ENCODE data around the gene RPS4Y1. TPM values are rescaled to one million over a fixed set of nuclear protein-coding genes. Genes with fewer than 3 reads are reported as not detected.
"Not testable (repeated sequence)": the region's sequence is repeated elsewhere in the genome, so short reads cannot be mapped to it uniquely, and the experiment has no call there.

Gene RPS4Y1
- total RNA-seq: not detected

DNA sequence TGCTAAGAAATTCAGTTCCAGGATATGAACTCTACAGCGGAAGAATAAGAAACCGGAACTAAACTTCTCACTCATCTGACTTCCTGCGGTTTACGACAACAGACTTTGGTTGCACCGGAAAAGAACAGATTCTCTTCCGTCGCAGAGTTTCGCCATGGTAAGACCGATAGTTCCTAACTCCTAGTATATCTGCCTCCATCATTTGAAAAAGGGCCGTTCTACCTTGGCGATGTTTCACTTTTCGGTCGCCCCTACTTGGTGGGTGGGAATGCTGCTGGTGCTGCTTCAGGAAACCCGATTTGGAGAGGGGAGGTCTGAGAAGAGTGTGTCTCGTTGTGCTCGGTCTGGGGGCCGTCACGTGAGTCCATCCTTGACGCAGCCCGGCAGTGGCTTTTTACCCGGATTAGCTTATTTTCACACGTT is at the start of gene RPS4Y1:
Gene RPS4Y1 (plus strand): TSS at position 132 of the 423 bp plus-strand sequence. CDS start 23 bp downstream, at position 155.
- no peak for DNase-seq (ENCODE audit: low spot score)

DNA sequence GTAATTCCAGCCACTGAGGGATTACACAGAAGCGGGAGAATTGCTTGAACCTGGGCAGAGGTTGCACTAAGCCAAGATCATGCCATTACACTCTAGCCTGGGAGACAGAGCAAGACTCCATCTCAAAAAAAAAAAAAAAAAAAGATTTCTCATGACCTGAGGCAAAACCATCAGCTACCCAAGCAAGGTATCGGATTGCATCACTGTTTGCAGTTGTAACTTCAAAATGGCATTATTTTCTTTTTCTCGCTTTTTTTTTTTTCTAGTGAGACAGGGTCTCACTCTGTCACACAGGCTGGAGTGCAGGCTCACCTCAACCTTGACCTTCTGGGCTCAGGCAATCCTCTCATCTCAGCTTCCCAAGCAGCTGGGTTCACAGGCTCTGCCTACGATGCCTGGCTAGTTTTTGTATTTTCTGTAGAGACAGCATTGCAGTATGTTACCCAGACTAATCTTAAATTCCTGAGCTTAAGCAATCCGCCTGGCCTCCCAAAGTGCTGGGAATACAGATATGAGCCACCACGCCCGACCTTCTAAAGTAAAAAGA is 44.4 kb upstream of the RPS4Y1 start:
- no peak for DNase-seq (ENCODE audit: low spot score)

DNA sequence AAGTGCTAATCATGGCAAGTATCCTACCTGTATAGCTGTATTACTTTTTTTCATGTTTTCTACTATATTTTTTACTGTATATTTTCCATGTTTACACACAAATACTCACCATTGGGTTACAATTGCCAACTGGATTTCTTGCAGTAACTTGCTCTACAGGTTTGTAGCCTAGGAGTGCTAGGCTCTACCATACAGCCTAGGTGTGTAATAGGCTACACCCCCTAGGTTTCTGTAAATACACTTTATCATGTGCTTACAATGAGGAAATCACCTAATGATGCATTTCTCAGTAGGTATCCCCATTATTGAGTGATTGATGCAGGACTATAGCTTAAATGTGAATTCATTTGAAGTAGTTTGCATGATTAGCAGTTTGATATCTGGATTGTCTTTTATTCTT is 43.4 kb upstream of the RPS4Y1 start:
- DNase-seq (ENCODE audit: low spot score): no peak

DNA sequence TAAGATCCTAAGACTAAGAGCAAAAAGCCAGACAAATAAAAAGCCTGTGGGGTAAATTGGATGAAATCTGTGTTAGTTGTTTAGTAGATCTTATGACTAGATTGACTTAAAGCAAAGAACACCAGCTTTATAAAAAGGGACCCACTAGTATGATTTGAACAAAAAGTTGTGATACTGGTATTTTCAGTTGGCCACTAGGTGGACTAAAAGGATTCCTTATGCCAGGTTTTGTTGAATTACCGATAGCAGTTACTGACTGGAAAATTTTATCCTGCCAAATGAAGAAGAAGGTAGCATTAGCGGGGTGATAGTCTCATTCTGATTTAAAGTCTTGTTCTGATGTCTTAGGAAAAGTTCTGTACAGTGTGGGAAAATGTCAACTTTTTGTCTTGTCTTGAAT is 41.2 kb upstream of the RPS4Y1 start:
- no peak for DNase-seq (ENCODE audit: low spot score)

DNA sequence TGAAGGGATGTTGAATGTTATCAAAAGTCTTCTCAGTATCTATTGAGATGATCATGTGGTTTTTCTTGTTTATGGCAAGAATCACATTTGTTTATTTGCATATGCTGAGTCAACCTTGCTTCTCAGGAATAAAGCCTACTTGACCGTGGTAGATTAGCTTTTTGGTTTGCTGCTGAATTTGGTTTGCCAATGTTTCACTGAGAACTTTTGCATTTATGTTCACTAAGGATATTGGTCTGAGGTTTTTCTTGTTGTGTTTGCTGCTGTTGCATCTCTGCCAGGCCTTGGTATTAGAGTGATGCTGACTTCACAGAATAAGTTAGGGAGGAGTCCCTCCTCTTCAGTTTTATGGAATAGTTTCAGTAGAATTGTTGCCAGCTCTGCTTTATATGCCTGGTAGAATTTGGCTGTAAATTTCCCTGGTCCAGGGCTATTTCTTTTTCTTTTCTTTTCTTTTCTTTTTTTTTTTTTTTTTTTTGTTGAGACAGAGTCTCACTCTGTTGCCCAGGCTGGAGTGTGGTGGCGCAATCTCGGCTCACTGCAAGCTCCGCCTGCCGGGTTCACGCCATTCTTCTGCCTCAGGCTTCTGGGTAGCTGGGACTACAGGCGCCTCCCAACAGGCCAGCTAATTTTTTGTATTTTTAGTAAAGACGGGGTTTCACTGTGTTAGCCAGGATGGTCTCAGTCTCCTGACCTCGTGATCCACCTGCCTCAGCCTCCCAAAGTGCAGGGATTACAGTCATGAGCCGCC is 24.1 kb upstream of the RPS4Y1 start:
- DNase-seq (ENCODE audit: low spot score): not testable (repeated sequence)

DNA sequence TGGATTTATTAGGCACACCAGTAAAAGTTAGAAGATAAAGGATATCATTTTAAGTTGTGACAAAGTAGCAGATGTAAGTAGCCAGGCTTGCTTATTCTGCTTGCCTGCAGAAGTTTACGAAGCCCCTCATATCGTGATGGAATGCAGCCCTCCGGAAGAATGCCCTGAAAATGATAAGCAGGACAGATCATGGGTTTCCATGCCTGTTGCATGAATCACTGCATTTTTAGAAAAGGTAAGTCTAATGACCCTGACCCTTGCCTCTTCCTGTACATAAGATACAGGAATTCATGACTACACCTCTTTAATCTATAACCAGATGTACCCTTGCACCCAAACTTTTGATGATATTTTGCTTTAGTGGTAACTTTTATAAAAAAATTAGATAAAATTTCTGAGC is 16.9 kb upstream of the RPS4Y1 start:
- DNase-seq (ENCODE audit: low spot score): no peak

DNA sequence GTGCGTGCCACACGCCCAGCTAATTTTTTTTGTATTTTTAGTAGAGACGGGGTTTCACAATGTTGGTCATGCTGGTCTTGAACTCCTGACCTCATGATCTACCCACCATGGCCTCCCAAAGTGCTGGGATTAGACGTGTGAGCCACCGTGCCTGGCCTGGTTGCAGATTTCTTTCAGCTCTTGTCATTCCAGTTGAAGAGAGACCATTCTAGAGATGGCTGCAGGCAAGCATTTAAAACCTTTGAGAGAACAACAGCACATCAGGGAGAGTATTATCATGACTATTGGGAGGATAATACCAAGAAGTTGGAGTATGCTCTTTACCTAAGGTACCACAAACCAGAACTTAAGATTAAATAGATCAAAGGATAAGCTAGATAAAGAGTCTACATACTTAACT is 12.9 kb upstream of the RPS4Y1 start:
- DNase-seq (ENCODE audit: low spot score): no peak

DNA sequence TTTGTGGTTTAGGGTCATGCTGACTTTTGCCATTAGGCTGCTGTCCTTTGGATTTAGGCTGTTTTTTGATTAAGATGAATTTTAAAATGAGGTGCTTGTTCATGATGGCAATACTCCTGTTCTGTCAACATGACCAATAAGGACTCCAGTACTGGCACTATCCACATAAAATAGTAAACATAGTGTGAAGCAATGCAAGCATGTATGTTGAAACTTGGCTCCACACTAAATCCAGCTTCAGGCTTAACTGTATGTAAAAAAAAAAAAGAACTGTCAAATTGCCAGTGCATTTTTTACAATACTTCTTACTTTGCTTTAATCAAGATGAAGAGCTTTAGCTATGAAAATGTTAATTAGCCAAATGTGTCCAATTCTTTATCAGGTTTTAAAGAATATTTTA is 6.2 kb upstream of the RPS4Y1 start:
- no peak for DNase-seq (ENCODE audit: low spot score)

DNA sequence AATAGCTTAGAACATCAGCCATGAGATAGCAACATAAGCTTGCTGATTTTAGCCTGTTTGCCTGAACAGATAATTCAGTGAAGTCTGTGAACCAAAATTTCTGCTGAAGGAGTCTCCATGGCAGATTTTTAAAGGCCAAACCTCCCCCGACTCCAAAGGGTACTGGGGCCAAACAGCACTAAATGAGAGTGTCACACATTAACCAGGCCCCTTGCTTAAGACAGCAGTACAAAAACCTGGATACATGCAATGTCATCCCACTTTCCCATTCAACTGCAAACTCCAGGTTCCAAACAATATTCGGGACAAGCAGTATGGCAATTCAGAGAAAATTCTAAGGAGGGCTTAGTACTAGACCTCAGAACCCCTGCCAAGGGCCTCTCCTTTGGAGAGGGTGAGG is 4.3 kb upstream of the RPS4Y1 start:
- no peak for DNase-seq (ENCODE audit: low spot score)

DNA sequence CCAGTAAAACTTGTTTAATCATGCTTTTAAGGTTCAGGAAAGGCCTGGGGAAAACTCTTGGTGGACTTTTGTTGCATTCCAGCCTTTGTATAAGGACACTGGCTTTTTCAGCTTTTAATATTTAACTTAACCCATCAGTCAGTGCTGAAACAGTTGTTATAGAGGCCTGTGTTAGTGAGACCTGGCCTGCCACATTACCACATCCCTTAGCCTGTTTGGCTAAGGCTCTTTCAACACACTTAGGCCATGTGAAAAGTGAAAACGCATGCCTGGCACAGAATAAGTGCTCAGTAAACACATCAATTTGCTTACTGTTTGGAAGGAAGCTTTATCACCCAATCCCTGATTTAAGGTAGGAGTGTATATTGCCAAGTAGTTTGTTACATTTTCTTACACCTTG is 3.5 kb upstream of the RPS4Y1 start:
- DNase-seq (ENCODE audit: low spot score): no peak

DNA sequence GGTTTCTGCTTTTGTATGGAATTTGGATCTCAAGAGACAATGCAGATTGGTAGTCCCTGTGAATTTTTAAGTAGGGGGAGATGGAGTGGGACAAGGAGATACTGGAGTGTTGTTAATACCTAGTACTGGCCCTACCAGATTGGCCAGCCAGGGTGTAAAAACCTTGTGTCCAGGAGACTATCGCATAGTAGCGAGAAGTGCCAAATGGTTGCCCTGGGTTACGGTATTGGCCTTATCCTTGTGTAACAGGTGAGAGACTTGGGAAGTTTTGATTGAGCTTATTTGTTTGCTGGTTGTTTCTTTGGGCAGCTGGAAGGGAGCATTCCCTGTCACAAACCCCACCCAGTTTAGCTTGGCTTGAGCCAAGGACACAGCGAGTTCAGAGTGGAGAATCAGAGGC is 5.4 kb downstream of the RPS4Y1 start:
- DNase-seq (ENCODE audit: low spot score): no peak

DNA sequence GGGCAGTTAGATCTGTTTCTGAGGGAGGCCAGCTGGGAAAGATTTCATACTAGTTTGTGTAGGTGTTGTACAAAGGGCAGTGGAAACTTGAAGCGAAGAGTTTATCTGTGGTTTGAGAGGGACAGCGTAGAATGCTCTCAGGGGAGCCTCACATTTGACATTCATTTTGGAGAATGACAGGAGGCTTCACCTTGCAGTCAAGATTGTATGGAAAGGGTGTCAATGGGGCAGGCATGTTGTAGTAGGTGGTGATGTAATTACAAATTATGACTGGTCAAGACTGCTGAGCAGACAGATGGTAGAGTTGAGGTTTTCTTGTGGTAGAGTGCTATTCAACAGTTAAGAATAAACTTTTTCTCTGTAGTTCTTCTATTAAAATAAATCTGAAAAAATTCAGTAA is 7.0 kb downstream of the RPS4Y1 start:
- no peak for DNase-seq (ENCODE audit: low spot score)

DNA sequence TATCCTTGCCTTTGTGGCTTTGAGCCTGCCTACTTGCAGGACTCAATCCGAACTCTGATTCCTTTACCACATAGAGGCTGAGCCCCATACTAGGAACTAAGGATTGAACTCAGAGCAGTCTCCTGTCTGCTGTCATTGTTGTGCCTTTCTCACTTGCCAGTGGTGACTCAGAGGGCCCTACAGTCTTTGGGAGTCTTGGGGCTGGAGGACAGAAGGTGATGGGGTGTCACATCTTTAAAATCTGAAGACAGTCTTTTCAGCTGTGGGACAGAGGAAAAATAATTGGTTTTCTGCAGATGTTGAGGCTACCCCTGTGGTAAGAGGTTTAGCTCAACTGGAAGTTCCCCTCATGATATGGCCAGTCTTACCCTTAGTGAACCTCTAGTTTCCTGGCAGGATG is 8.0 kb downstream of the RPS4Y1 start:
- no peak for DNase-seq (ENCODE audit: low spot score)

DNA sequence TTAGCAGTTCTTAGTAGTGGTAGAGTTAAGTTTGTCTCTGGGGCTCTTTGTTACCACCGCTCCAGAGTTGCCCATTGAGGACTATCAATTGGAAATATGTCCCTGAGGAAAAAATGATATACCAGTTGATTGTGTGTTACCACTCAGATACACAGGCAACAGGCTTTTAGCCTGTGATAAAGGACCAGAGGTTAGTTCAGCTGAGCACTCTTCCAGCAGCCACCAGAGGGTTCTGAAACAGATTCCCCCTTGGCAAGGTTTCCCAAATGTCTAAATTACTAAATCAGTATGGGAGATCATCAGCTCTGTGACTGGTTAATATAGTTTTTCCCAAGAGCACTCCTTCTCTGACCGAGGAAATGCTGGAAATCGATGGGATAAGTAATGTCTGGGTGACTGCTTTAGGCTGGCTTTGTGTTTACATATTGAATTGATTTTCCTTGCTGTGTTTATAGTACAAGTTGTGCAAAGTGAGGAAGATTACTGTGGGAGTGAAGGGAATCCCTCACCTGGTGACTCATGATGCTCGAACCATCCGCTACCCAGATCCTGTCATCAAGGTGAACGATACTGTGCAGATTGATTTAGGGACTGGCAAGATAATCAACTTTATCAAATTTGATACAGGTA is 12.9 kb downstream of the RPS4Y1 start:
- no peak for DNase-seq (ENCODE audit: low spot score)

DNA sequence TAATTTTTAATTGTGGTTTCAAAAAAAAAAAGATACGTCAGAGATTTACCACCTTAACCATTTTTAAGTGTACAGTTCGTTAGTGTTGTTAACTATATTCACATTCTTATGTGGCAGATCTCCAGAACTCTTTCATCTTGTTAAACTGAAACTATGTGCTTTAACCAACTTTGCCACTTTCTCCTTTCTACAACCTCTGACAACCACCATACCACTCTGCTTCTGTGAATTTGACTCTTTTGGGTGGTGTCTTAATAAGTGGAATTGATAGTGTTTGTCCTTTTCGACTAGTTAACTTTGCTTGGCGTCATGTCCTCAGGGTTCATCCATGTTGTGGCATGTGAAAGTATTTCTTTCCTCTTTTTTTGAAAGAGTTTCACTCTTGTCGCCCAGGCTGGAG is 15.7 kb downstream of the RPS4Y1 start:
- DNase-seq (ENCODE audit: low spot score): no peak

DNA sequence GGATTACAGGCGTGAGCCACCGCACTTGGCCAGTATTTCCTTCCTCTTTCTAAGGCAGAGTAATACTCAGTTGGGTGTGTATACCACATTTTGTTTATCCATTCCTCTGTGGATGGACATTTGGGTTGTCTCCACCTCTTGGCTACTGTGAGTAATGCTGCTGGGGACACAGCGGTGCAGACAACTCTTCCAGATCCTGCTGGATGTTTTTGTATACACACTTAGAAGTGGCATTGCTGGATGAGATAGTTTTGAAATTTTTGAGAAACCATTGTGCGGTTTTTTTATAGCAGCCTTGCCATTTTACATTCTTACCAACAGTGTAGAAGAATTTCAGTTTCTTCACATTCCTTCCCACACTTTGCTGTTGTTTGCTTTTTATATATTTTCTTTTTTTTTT is 16.3 kb downstream of the RPS4Y1 start:
- DNase-seq (ENCODE audit: low spot score): no peak

DNA sequence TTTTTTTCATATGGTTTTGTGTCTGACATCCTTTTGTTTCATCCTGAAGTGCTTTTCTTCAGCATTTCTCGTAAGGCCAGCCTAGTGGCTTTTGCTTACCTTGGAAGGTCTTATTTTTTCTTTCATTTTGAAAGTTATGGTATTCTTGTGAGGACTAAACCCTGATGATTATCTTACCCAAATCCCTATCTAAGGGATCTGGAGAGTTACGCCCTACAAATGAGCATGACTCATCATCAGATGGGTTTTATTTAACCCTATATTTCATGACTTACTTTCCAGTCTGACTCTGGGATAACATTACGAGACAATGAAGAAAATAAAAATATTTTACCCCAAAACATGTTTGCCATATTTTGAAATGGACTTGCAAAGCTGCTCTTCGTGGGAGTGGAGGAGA is 18.4 kb downstream of the RPS4Y1 start:
- DNase-seq (ENCODE audit: low spot score): no peak

DNA sequence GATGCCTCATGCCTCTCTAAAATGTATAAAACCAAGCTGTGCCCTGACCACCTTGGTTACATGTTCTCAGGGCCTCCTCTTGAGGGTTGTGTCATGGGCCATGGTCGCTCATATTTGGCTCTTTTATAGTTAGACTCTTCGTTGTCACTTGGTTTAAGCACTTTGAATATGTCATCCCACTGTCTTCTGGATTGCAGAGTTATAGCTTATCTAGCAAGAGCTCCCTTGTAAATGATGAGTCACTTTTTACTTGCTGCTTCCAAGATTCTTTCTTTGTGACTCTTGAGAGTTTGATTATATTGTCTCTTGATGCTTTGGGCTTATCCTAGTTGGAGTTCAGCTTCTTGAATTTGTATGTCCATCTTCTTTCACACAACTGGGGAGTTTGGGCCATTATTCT is 19.1 kb downstream of the RPS4Y1 start:
- no peak for DNase-seq (ENCODE audit: low spot score)

DNA sequence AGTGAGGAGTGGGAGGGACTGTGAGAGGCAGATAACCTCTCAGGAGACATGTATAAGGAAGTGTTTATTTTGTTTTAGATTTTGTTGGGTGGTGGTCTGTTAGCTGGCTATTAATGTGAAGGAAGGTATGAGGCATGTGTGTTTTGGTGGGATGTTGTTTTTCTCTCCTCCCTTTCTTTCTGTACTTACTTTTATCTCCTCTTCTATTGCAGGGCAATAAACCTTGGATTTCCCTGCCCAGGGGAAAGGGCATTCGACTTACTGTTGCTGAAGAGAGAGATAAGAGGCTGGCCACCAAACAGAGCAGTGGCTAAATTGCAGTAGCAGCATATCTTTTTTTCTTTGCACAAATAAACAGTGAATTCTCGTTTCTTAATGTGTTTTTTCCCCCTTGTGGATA is 25.2 kb downstream of the RPS4Y1 start:
- no peak for DNase-seq (ENCODE audit: low spot score)

DNA sequence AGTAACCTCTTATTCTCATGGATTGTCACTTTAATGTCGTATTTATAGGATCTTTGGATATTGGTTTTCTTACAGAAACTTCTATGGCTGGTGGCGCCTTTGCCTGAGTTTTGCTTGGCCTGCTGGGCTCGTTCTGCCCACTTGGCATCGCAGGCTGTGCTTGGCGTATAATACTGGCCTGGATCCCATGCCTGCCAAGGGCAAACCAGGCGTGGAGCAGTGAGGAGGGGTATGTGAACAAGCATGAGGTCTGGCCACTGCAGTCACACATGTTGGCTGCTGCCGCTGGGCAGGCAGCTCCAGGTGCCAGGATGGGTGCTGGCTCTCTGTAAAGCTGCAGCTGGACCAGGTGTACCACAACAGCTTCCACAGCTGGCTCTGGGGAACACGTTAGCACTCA is 26.1 kb downstream of the RPS4Y1 start:
- DNase-seq (ENCODE audit: low spot score): no peak

DNA sequence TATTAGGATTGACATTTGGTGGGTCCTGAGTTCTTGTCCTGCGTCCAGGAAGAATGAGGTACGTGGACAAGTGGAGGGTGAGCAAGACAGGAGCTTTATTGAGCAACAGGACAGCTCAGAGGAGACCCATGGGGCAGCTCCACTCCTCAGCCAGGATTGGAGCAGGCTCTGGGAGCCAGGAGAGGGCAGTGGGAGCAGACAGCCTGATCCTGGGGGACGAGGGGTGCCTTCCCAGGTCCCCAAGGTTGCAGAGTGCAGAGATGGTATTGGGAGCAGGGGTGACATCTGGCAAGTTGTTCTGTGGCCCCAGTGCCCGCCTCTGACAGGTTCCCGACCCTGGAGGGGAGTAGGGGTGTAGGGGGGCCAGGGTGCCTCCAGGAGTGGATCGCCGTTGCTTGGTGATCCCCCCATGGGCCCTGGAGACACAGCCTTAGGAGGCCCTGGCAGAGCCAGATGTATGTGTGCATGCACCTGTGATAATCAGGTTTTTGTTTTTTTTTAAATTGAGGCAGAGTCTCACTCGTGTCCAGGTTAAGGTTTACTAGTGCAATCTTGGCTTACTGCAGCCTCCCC is 26.7 kb downstream of the RPS4Y1 start:
- DNase-seq (ENCODE audit: low spot score): no peak

DNA sequence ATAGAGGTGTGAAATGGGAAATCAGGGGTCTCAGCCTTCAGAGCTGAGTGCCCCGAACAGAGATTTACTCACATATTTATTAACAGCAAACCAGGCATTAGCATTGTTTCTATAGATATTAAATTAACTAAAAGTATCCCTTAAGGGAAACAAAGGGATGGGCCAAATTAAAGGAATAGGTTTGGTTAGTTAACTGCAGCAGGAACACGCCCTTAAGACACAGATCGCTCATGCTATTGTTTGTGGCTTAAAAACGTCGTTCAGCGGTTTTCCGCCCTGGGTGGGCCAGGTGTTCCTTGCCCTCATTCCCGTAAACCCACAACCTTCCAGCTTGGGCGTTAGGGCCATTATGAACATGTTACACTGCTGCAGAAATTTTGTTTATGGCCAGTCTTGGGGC is 30.8 kb downstream of the RPS4Y1 start:
- DNase-seq (ENCODE audit: low spot score): not testable (repeated sequence)

DNA sequence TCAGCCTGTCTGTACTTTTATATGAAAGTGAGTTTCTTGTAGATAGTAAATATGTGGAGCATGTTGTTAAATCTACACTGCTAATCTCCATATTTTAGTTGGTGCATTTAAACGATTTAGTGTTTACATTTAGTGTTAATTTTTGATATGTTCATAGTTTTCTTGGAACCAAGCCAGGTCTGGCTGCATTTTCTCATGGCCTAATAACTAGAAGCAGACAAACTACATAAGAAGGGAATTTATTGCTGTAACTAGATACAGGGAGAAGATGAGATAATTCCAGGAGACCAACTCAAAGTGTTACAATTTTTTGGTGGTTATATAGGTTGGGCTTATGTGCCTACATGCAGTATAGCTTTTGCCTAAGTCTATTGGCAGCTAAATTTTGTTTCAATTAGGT is 32.8 kb downstream of the RPS4Y1 start:
- DNase-seq (ENCODE audit: low spot score): no peak
